Left lung (tissue), 14 donors: ENCODE data around the gene SCGB2A2. TPM values are rescaled to one million over a fixed set of nuclear protein-coding genes. Genes with fewer than 3 reads are reported as not detected.

Experiments
- ATAC-seq: fragments of 200-7000 bp; cut with Tn5 transposase; one replicate; pipeline ENCODE4 v1.9.1; 2020; ENCODE audit warnings: moderate library complexity
- DNase-seq, 4 donors: peaks; one replicate each; pipeline ENCODE4 v3.0.0-alpha.2; 2013 to 2020
- H3K27ac ChIP-seq, 2 donors: fragments of 200-600 bp; sonication (generic) in 1 of 2; one replicate each; pipeline versions ENCODE4 v1.5.0 to v1.8.0; 2020 to 2021
- H3K27me3 ChIP-seq, 2 donors: fragments of 200-600 bp; sonication (generic) in 1 of 2; one replicate each; pipeline versions ENCODE4 v1.5.0 to v1.8.0; 2020 to 2021
- H3K36me3 ChIP-seq, 2 donors: fragments of 200-600 bp; sonication (generic) in 1 of 2; one replicate each; pipeline versions ENCODE4 v1.5.0 to v1.8.0; 2020 to 2021
- H3K4me1 ChIP-seq, 2 donors: fragments of 200-600 bp; one replicate each; pipeline ENCODE4 v1.8.0; 2021
- H3K4me3 ChIP-seq, 2 donors: fragments of 200-600 bp; sonication (generic) in 1 of 2; one replicate each; pipeline versions ENCODE4 v1.5.0 to v1.8.0; 2020 to 2021; ENCODE audit warnings: mild to moderate bottlenecking in 1 of 2
- H3K9me3 ChIP-seq, 2 donors: fragments of 200-600 bp; sonication (generic) in 1 of 2; one replicate each; pipeline versions ENCODE4 v1.5.0 to v1.8.0; 2020 to 2021
- intact Hi-C, 2 donors: fragments of 100-400 bp; cut with DNase I; formaldehyde crosslinking; loops; one replicate each; pipeline versions ENCODE4 v1.11.2 to v1.14.2; 2022
- long read RNA-seq, 12 donors: library from polyadenylated mRNA in 2 of 12; unstranded in 2 of 12; transcript quantifications; one replicate each; pipeline ENCODE4 v2.0.0 and lab custom pipeline, GENCODE V29; 2019 to 2026
- polyA plus RNA-seq, 6 donors: library from polyadenylated mRNA; unstranded; fragments of 120-200 nt; gene quantifications; one replicate each; pipeline ENCODE4 v1.2.1, GENCODE V29; 2013; ENCODE audit not compliant: insufficient read length in 6 of 6
- total RNA-seq, 2 donors: library from RNA; stranded (reverse); fragmentation: NEBNext Ultra II Directional; extraction: Animal tissue kit (Norgen Biotek cat#: 25700); gene quantifications; one replicate each; pipeline ENCODE4 v1.2.1, GENCODE V29; 2021
- TF ChIP-seq, protein P1 (sequence below), 2 donors: fragments of 200-600 bp; sonication (generic) in 1 of 2; IDR thresholded peaks; one replicate each; pipeline versions ENCODE4 v1.5.0 to v1.8.0; 2021; ENCODE audit warnings: antibody characterized with exemption in 2 of 2
- donor health status: DM: no; HTN: yes; CAD: no.
- donor health status: DM: no; HTN: no; CAD: no.

Gene SCGB2A2
- total RNA-seq (not detected), polyA plus RNA-seq (not detected)
- long read RNA-seq, donor 1: 0 reads
- long read RNA-seq, donor 2: 0 reads
- long read RNA-seq, donor 3: 0 reads
- long read RNA-seq, donor 4: 0 reads
- long read RNA-seq, donor 5: 0 reads
- long read RNA-seq, donor 6: 0 reads
- long read RNA-seq, donor 7: 0 reads
- long read RNA-seq, donor 8: 0 reads
- long read RNA-seq, donor 9: 0 reads
- long read RNA-seq, donor 10: 0 reads
- long read RNA-seq, donor 11: 0 reads
- long read RNA-seq, donor 12: 0 reads

DNA sequence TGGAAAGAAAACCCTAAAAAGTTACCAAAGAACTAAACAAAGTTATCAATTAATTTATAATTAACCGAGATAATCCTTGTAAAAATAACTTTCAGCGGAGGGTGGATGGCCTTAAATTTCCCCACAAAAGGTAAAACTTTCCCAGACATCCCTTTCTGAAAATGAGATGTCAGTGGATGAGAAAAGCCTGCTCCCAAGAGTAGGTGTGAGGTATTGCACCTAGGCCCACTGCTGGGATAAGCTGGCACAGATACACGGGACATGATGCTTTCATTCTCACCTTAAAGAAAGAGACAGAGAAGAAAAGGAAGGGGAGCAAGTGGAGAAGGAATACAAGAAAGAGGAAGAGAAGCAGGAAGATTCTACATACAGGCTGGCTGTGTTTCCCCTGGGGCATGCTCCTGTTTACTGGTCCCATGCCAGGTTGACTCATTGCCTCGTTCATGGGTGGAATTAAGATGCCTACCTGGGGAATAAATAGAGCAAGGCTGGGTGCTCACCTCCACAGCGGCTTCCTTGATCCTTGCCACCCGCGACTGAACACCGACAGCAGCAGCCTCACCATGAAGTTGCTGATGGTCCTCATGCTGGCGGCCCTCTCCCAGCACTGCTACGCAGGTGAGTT, at the start of gene SCGB2A2:
Gene SCGB2A2, plus strand, starts transcription at position 505 of the 625 bp plus-strand sequence. Its CDS starts 59 bp downstream, at position 564.
- Histone ChIP-seq H3K27ac (no peak within 1 kb of the TSS), H3K36me3 (no peaks in the 10 kb centered on the region), H3K4me1 (no peaks in the 10 kb centered on the region), H3K4me3 (no peak within 1 kb of the TSS), H3K27me3 (peaks cover 0 to 25% of the 10 kb centered on the region in 2 donors), H3K9me3 (no peaks in the 10 kb centered on the region)
- DNase-seq: no peak
- ATAC-seq: no peak
- TF ChIP-seq, protein P1, sequence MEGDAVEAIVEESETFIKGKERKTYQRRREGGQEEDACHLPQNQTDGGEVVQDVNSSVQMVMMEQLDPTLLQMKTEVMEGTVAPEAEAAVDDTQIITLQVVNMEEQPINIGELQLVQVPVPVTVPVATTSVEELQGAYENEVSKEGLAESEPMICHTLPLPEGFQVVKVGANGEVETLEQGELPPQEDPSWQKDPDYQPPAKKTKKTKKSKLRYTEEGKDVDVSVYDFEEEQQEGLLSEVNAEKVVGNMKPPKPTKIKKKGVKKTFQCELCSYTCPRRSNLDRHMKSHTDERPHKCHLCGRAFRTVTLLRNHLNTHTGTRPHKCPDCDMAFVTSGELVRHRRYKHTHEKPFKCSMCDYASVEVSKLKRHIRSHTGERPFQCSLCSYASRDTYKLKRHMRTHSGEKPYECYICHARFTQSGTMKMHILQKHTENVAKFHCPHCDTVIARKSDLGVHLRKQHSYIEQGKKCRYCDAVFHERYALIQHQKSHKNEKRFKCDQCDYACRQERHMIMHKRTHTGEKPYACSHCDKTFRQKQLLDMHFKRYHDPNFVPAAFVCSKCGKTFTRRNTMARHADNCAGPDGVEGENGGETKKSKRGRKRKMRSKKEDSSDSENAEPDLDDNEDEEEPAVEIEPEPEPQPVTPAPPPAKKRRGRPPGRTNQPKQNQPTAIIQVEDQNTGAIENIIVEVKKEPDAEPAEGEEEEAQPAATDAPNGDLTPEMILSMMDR (IDR thresholded peaks at IDR 0.05): no peak
- intact Hi-C loops: no loop called here

DNA sequence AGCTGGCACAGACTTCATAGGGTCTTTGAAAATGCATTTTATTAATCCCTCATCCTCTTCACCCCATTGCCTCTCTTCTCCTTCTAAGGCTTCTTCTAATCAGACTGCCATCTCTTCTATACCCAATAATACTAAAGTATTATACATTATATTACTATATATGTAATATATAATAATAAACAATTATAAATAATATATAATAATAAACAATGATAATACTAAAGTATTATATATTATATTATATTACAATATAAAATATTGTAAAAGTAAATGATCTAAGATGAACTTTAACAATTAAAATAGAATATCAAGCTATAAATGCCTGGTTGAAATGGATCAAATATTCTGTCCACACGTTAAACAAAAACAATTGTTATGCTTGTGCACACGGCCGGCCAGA, 48.5 kb upstream of the SCGB2A2 start:
- intact Hi-C loops: no loop called here
- Histone ChIP-seq H3K4me1 (no peaks in the 10 kb centered on the region), H3K9me3 (peaks cover 2 to 39% of the 10 kb centered on the region in 2 donors), H3K4me3 (no peak overlapping the region), H3K27ac (no peak overlapping the region), H3K36me3 (no peaks in the 10 kb centered on the region), H3K27me3 (no peaks in the 10 kb centered on the region)
- ATAC-seq (no peak), DNase-seq (no peak)
- TF ChIP-seq, protein P1 (IDR thresholded peaks at IDR 0.05): no peak

DNA sequence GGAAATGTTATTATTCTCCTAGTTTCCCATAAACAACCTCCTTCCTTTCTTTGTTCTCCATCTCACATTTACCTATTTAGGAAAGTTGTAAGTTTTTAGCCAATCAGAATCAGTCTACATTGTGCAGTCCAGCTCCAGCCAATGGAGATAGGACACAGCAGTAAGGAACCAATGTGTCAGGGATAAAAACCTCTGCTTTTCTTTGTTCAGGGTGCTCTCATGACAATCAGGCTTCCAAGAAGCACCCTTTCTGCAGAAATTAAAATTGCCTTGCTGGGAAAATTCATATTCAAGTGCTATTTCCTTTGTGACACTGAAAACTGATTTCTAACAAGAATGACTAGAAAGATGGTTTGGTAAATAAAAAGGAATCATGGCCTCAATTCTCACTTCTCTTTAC, 46.9 kb upstream of the SCGB2A2 start:
- no peak overlapping the region for H3K27ac ChIP-seq
- TF ChIP-seq, protein P1 (IDR thresholded peaks at IDR 0.05): no peak
- no peaks in the 10 kb centered on the region for H3K27me3 ChIP-seq
- H3K9me3 ChIP-seq: peaks cover 2 to 39% of the 10 kb centered on the region in 2 donors
- intact Hi-C loops: no loop called here
- H3K4me3 ChIP-seq: no peak overlapping the region
- no peaks in the 10 kb centered on the region for H3K4me1 ChIP-seq
- DNase-seq (no peak), ATAC-seq (no peak)
- H3K36me3 ChIP-seq: no peaks in the 10 kb centered on the region

DNA sequence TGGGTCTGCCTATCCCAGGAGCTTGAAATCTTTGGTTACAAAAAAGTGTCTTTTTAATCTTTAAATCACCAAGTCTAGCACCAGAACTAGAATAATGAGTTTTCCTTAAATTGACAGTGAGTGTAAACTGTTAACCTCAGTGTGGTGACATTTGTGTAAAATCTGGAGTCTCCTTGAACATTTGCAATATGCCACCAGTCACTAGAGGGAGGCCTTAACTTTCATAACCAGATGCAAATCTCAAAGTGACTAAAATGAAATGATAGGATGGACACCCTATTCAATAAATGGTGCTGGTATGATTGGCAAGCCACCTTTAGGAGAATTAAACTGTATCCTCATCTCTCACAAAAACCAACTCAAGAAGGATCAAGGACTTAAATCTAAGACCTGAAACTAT, 36.2 kb upstream of the SCGB2A2 start:
- no peaks in the 10 kb centered on the region for H3K4me1 ChIP-seq
- no peak overlapping the region for H3K27ac ChIP-seq
- intact Hi-C loops: no loop called here
- peaks cover 0 to 37% of the 10 kb centered on the region in 2 donors for H3K27me3 ChIP-seq
- TF ChIP-seq, protein P1 (IDR thresholded peaks at IDR 0.05): no peak
- H3K4me3 ChIP-seq: no peak overlapping the region
- no peaks in the 10 kb centered on the region for H3K36me3 ChIP-seq
- DNase-seq (no peak), ATAC-seq (no peak)
- no peaks in the 10 kb centered on the region for H3K9me3 ChIP-seq

DNA sequence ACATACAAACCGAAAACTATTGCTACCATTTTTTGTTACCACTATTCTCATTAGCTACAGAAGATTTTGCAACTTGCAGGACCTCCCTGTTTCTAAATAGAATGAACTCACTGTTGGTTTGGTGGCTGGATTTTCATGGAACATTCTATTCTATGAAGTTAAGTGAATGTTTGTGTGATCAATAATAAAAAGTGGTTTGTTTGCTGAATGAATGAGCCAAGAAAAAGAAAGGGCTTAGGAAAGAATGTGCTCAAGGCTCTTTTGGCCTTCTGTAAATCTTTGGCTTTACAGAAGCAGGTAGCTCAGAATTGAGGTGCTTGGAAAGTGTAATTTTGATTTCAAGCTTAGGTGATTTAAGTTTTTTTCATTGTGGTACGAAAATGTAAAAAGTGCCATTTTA, 33.8 kb upstream of the SCGB2A2 start:
- Histone ChIP-seq H3K4me1 (no peaks in the 10 kb centered on the region), H3K36me3 (no peaks in the 10 kb centered on the region), H3K27me3 (peaks cover 0 to 37% of the 10 kb centered on the region in 2 donors), H3K9me3 (no peaks in the 10 kb centered on the region), H3K27ac (no peak overlapping the region), H3K4me3 (no peak overlapping the region)
- no peak for DNase-seq
- no peak for ATAC-seq
- TF ChIP-seq, protein P1 (IDR thresholded peaks at IDR 0.05): no peak
- intact Hi-C loops: no loop called here
